HCT116 (cell line): Measurements from ENCODE around the gene INTS14. TPM values are rescaled to one million over a fixed set of nuclear protein-coding genes. Genes with fewer than 3 reads are reported as not detected.
A peak's percentile ranks its signal among the peaks of the same experiment; 100 is the strongest.

Experiments
- ATAC-seq: fragments of 200-7000 bp; cut with Tn5 transposase; 2 replicates; pipeline ENCODE4 v1.9.1; 2020; ENCODE audit warnings: mild to moderate bottlenecking, moderate library complexity
- BruUV-seq: library from RNA; stranded (reverse); fragments of 400-500 nt; replicated peaks from 2 replicates; lab custom pipeline; 2021; lab: Mats Ljungman, UMichigan
- CTCF ChIA-PET: fragments of 300-600 bp; sonication (Branson Sonifier 250); formaldehyde crosslinking; loops from one replicate; lab custom pipeline; 2021; ENCODE audit warnings: antibody characterized with exemption; lab: Charles Lee
- POLR2A ChIA-PET: fragments of 300-600, 350-600 bp; sonication (Branson Sonifier 250); formaldehyde crosslinking; loops from one replicate; lab custom pipeline; 2021; ENCODE audit warnings: antibody characterized with exemption; lab: Charles Lee
- RAD21 ChIA-PET, 2 experiments: fragments of 300-600 bp; sonication (Branson Sonifier 250); formaldehyde crosslinking; loops; one replicate each; lab custom pipeline; 2023; ENCODE audit warnings: low total read pairs in 2 of 2; ENCODE audit not compliant: uncharacterized antibody in 2 of 2, unreplicated experiment in 2 of 2, low non-redundant PET in 1 of 2; lab: Charles Lee
- DNase-seq: peaks from one replicate; pipeline ENCODE4 v3.0.0-alpha.2; 2010; ENCODE audit warnings: low read depth, low spot score
- H2AFZ ChIP-seq: fragments of 200-600 bp; shearing (Covaris generic), sonication (generic); 2 replicates; pipeline ENCODE4 v1.6.1; 2017; ENCODE audit warnings: low read depth, mixed run types, mixed read lengths, antibody characterized with exemption, low read length; ENCODE audit not compliant: poor library complexity, severe bottlenecking
- H3K27ac ChIP-seq: 2 replicates; pipeline ENCODE4 v1.5.1; 2012; ENCODE audit warnings: low read depth, low read length
- H3K27me3 ChIP-seq: fragments of 200-600 bp; sonication (generic); 2 replicates; pipeline ENCODE4 v1.6.1; 2016; ENCODE audit warnings: mixed run types, low read length, mixed read lengths; ENCODE audit not compliant: insufficient read depth
- H3K36me3 ChIP-seq, 2 experiments: fragments of 200-500 bp in 1 of 2; fragments of 200-600 bp in 1 of 2; sonication (Bioruptor generic) in 1 of 2; sonication (generic) in 1 of 2; 2 replicates each; pipeline versions ENCODE4 v1.5.1 to v1.6.1; 2014 to 2016; ENCODE audit warnings: low read length in 2 of 2, inconsistent platforms in 1 of 2, mixed read lengths in 1 of 2, mixed run types in 1 of 2; ENCODE audit not compliant: insufficient read depth in 2 of 2, control insufficient read depth in 1 of 2
- H3K4me1 ChIP-seq, 2 experiments: fragments of 200-600 bp in 1 of 2; sonication (generic) in 1 of 2; 2 replicates each; pipeline versions ENCODE4 v1.5.1 to v1.6.1; 2012 to 2017; ENCODE audit warnings: low read length in 2 of 2, inconsistent platforms in 1 of 2, mild to moderate bottlenecking in 1 of 2, mixed read lengths in 1 of 2, mixed run types in 1 of 2, moderate library complexity in 1 of 2; ENCODE audit not compliant: insufficient read depth in 2 of 2, control insufficient read depth in 1 of 2
- H3K4me2 ChIP-seq: fragments of 200-600 bp; sonication (generic); 2 replicates; pipeline ENCODE4 v1.6.1; 2017; ENCODE audit warnings: mixed run types, low read length, mixed read lengths
- H3K4me3 ChIP-seq, 2 experiments: fragments of 200-600 bp in 1 of 2; sonication (generic) in 1 of 2; replicated peaks in 1 of 2; 2 replicates each; pipeline ENCODE4 v1.5.1; 2011 to 2016; ENCODE audit warnings: low read length in 2 of 2, control low read depth in 1 of 2, low read depth in 1 of 2, mild to moderate bottlenecking in 1 of 2, mixed read lengths in 1 of 2, mixed run types in 1 of 2
- H3K79me2 ChIP-seq: fragments of 200-600 bp; sonication (generic); 2 replicates; pipeline ENCODE4 v1.6.1; 2017; ENCODE audit warnings: mild to moderate bottlenecking, mixed run types, low read length, moderate library complexity, mixed read lengths; ENCODE audit not compliant: insufficient read depth
- H3K9ac ChIP-seq: fragments of 200-600 bp; sonication (generic); 2 replicates; pipeline ENCODE4 v1.6.1; 2016; ENCODE audit warnings: low read length, mixed read lengths
- H3K9me2 ChIP-seq: fragments of 200-600 bp; sonication (generic), shearing (Covaris generic); 2 replicates; pipeline ENCODE4 v1.6.1; 2017; ENCODE audit warnings: mixed run types, mild to moderate bottlenecking, moderate library complexity; ENCODE audit not compliant: insufficient read depth
- H3K9me3 ChIP-seq, 2 experiments: fragments of 200-500 bp in 1 of 2; fragments of 200-600 bp in 1 of 2; sonication (Bioruptor generic) in 1 of 2; sonication (generic) in 1 of 2; 2 replicates each; pipeline ENCODE4 v1.6.1; 2014 to 2017; ENCODE audit warnings: low read length in 2 of 2, mixed read lengths in 2 of 2, inconsistent platforms in 1 of 2, low read depth in 1 of 2, mild to moderate bottlenecking in 1 of 2, mixed run types in 1 of 2, moderate library complexity in 1 of 2; ENCODE audit not compliant: control insufficient read depth in 1 of 2, insufficient read depth in 1 of 2
- H4K20me1 ChIP-seq: fragments of 200-600 bp; sonication (generic), shearing (Covaris generic); 2 replicates; pipeline ENCODE4 v1.6.1; 2017; ENCODE audit warnings: mixed run types, mild to moderate bottlenecking, moderate library complexity; ENCODE audit not compliant: insufficient read depth
- CBX3 ChIP-seq: IDR thresholded peaks from 2 replicates; pipeline ENCODE4 v1.6.1; 2012; ENCODE audit warnings: low read depth
- CEBPB ChIP-seq: IDR thresholded peaks from 2 replicates; pipeline ENCODE4 v1.6.1; 2012; ENCODE audit warnings: low read depth
- POLR2AphosphoS5 ChIP-seq: IDR thresholded peaks from 2 replicates; pipeline ENCODE4 v1.6.1; 2011; ENCODE audit warnings: mild to moderate bottlenecking, low read depth, low read length, moderate library complexity
- YY1 ChIP-seq: IDR thresholded peaks from 2 replicates; pipeline ENCODE4 v1.6.1; 2011; ENCODE audit warnings: low read length, low read depth, moderate library complexity, mild to moderate bottlenecking; ENCODE audit not compliant: insufficient replicate concordance; ENCODE audit errors: extremely low read depth
- ZFX ChIP-seq: fragments of 450-650 bp; IDR thresholded peaks from 2 replicates; pipeline ENCODE4 v1.6.1; 2017
- intact Hi-C: fragments of 100-400 bp; cut with micrococcal nuclease; formaldehyde crosslinking; loops from 2 replicates; pipeline ENCODE4 v1.10.0; 2022
- total RNA-seq: library from RNA; stranded (reverse); gene quantifications from one replicate; pipeline ENCODE4 v1.2.1, GENCODE V29; 2021; ENCODE audit not compliant: unreplicated experiment
- TF ChIP-seq, protein P1 (sequence below): IDR thresholded peaks from 2 replicates; pipeline ENCODE4 v1.6.1; 2012
- TF ChIP-seq, protein P2 (sequence below), 3 experiments: fragments of 200-600 bp in 1 of 3; sonication (generic) in 1 of 3; IDR thresholded peaks in 2 of 3; conservative IDR thresholded peaks in 1 of 3; 2 replicates each; pipeline ENCODE4 v1.5.1; 2012 to 2017; ENCODE audit warnings: low read depth in 2 of 3, low read length in 2 of 3, antibody characterized with exemption in 1 of 3, borderline replicate concordance in 1 of 3, control low read depth in 1 of 3, mild to moderate bottlenecking in 1 of 3, mixed read lengths in 1 of 3, mixed run types in 1 of 3, moderate library complexity in 1 of 3; ENCODE audit not compliant: insufficient read depth in 1 of 3

The INTS14 gene
- total RNA-seq, 1 experiment from 2014 or later, result 50.1 TPM

DNA sequence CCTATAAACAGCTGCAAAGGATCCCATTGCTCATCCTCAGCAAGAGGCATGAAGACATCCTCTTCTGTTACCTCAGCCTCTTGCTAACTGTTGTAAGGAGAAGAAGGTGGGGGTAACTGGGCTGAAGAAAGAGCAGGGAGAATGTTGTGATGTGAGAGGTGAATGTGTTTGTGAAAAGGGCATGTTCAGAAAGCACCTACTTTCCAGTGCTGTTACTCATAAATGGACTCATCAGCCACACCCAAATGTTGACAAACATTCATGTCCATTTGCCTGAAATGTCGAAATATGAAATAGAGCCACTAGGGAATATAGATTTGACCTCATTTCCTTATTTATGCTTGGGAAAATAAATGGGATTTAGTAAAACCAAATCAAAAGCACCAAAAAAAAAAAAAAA lies 23.4 kb upstream of the INTS14 start:
- ATAC-seq, result no peak

DNA sequence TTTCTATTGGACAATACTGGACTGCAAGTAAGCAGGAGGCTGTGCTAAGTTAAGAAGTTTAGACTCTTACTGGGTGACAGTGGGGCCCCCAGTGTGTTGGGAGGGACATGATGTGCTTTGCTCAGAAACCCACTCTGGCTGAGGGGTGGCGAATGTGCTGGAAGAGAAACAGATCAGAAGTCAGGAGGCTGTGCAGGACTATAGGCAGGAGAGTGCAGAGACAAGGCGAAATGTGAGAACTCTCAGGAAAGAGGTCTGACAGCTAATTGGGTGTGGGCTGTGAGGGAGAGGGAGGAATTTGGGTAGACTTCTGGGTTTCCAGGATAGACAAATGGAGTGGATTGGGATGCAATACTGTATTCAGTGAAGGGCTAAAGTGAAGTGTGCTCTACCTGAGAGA lies 22.8 kb upstream of the INTS14 start:
- intact Hi-C loops, result no loop called here

More for the DNA sequence above, 23.4 kb upstream of the INTS14 start:
- H3K36me3 ChIP-seq, result no peaks in the 10 kb centered on the region
- H3K9me3 ChIP-seq, result no peaks in the 10 kb centered on the region
- no peaks in the 10 kb centered on the region for H3K27me3 ChIP-seq
- no peak overlapping the region for H3K4me2 ChIP-seq
- no peaks in the 10 kb centered on the region for H4K20me1 ChIP-seq
- no TSS peak for BruUV-seq
- H2AFZ ChIP-seq, result no peak overlapping the region
- no peak overlapping the region for H3K9ac ChIP-seq
- POLR2A ChIA-PET, result no interaction called here
- H3K4me3 ChIP-seq, result no peak overlapping the region
- CTCF ChIA-PET, result no interaction called here
- DNase-seq, result no peak
- H3K27ac ChIP-seq, result no peak overlapping the region
- intact Hi-C loops, result no loop called here
- peaks cover 2 to 6% of the 10 kb centered on the region in 2 experiments; a peak in 3 of 4 replicates for H3K4me1 ChIP-seq
- H3K79me2 ChIP-seq, result no peaks in the 10 kb centered on the region
- TF ChIP-seq CEBPB (0 out of 2 replicates have a peak, but pooled peaks have one; percentile 14), CBX3 (no peak)
- TF ChIP-seq, protein P1, sequence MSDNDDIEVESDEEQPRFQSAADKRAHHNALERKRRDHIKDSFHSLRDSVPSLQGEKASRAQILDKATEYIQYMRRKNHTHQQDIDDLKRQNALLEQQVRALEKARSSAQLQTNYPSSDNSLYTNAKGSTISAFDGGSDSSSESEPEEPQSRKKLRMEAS, result no peak
- RAD21 ChIA-PET, result no interaction called here
- H3K9me2 ChIP-seq, result no peaks in the 10 kb centered on the region

More for the DNA sequence above, 22.8 kb upstream of the INTS14 start:
- ChIA-PET CTCF (no interaction called here), RAD21 (no interaction called here), POLR2A (no interaction called here)
- H3K9ac ChIP-seq, result no peak overlapping the region
- no peaks in the 10 kb centered on the region for H4K20me1 ChIP-seq
- H3K36me3 ChIP-seq, result no peaks in the 10 kb centered on the region
- no peaks in the 10 kb centered on the region for H3K27me3 ChIP-seq
- H3K79me2 ChIP-seq, result no peaks in the 10 kb centered on the region
- H3K9me3 ChIP-seq, result no peaks in the 10 kb centered on the region
- TF ChIP-seq POLR2AphosphoS5 (no peak), ZFX (no peak), YY1 (no peak)
- TF ChIP-seq, protein P2, sequence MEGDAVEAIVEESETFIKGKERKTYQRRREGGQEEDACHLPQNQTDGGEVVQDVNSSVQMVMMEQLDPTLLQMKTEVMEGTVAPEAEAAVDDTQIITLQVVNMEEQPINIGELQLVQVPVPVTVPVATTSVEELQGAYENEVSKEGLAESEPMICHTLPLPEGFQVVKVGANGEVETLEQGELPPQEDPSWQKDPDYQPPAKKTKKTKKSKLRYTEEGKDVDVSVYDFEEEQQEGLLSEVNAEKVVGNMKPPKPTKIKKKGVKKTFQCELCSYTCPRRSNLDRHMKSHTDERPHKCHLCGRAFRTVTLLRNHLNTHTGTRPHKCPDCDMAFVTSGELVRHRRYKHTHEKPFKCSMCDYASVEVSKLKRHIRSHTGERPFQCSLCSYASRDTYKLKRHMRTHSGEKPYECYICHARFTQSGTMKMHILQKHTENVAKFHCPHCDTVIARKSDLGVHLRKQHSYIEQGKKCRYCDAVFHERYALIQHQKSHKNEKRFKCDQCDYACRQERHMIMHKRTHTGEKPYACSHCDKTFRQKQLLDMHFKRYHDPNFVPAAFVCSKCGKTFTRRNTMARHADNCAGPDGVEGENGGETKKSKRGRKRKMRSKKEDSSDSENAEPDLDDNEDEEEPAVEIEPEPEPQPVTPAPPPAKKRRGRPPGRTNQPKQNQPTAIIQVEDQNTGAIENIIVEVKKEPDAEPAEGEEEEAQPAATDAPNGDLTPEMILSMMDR (IDR thresholded peaks at IDR 0.05 in 2 of 3, conservative IDR thresholded peaks at IDR 0.05 in 1 of 3; ENCODE audit: borderline replicate concordance in 1 of 3, insufficient read depth in 1 of 3, low read depth in 2 of 3, low read length in 2 of 3), result no peak
- H2AFZ ChIP-seq, result no peak overlapping the region
- no peaks in the 10 kb centered on the region for H3K9me2 ChIP-seq
- no peak for DNase-seq
- H3K27ac ChIP-seq, result no peak overlapping the region
- ATAC-seq, result no peak
- peaks cover 2 to 6% of the 10 kb centered on the region in 2 experiments; a peak in 3 of 4 replicates for H3K4me1 ChIP-seq
- no peak overlapping the region for H3K4me3 ChIP-seq
- no peak overlapping the region for H3K4me2 ChIP-seq
- BruUV-seq, result no TSS peak
